ENCODE measurements around the gene CDC42BPB.

GRCh38 chr14:102966681-102967505, 90.5 kb downstream of the CDC42BPB start:
- TF ChIP-seq, protein P1, sequence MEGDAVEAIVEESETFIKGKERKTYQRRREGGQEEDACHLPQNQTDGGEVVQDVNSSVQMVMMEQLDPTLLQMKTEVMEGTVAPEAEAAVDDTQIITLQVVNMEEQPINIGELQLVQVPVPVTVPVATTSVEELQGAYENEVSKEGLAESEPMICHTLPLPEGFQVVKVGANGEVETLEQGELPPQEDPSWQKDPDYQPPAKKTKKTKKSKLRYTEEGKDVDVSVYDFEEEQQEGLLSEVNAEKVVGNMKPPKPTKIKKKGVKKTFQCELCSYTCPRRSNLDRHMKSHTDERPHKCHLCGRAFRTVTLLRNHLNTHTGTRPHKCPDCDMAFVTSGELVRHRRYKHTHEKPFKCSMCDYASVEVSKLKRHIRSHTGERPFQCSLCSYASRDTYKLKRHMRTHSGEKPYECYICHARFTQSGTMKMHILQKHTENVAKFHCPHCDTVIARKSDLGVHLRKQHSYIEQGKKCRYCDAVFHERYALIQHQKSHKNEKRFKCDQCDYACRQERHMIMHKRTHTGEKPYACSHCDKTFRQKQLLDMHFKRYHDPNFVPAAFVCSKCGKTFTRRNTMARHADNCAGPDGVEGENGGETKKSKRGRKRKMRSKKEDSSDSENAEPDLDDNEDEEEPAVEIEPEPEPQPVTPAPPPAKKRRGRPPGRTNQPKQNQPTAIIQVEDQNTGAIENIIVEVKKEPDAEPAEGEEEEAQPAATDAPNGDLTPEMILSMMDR (conservative IDR thresholded peaks at IDR 0.05; ENCODE audit: low read depth, low read length), result no peak
- no peak for TF ChIP-seq FOS (IDR thresholded peaks at IDR 0.05; ENCODE audit: low read depth, low read length)
- TF ChIP-seq USF2 (IDR thresholded peaks at IDR 0.05; ENCODE audit: low read depth, low read length), result no peak
- no peak for TF ChIP-seq CHD1 (IDR thresholded peaks at IDR 0.05; ENCODE audit: low read depth, low read length)
- TF ChIP-seq MXI1 (IDR thresholded peaks at IDR 0.05; ENCODE audit: borderline replicate concordance, low read depth, low read length), result no peak
- TF ChIP-seq POLR2A (IDR thresholded peaks at IDR 0.05; ENCODE audit: low read depth, low read length), result no peak
- no peak for TF ChIP-seq SMC3 (IDR thresholded peaks at IDR 0.05; ENCODE audit: low read depth, low read length)
- no peak for TF ChIP-seq MAFK (IDR thresholded peaks at IDR 0.05; ENCODE audit: low read depth, low read length)
- no peak for TF ChIP-seq CEBPB (IDR thresholded peaks at IDR 0.05; ENCODE audit: low read depth, low read length)
- TF ChIP-seq RAD21 (IDR thresholded peaks at IDR 0.05; ENCODE audit: low read length), result no peak
- TF ChIP-seq NFE2L2 (IDR thresholded peaks at IDR 0.05; ENCODE audit: low read depth, low read length), result no peak
- no peak for TF ChIP-seq RCOR1 (IDR thresholded peaks at IDR 0.05; ENCODE audit: insufficient replicate concordance, low read length)
